ENCODE results near the gene CDC5L.

The CDC5L gene

GRCh38 chr6:44454198-44454597, 66.7 kb downstream of the CDC5L start:
- no peak for DNase-seq

- peak in 1 of 2 donors; percentile 62 for DNase-seq
Measured at GRCh38 chr6:44456070-44456965, 68.8 kb downstream of the CDC5L start.

DNA sequence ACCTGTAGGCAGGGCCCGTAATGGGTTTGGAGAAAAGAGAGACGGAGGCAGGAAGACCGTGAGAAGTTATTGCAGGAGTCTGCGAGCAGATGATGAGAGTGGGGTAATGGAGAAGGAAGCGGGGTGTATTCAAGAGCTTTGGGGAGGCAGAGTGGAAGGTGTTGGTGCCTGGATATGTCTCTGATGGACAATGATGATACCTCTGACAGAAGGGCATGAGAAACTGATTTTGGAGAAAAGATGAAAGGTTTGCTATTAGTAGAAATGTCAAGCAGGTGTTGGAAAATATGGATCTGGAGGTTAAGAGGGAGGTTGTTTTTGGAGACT, 69.4 kb downstream of the CDC5L start:
- DNase-seq, result no peak

DNA sequence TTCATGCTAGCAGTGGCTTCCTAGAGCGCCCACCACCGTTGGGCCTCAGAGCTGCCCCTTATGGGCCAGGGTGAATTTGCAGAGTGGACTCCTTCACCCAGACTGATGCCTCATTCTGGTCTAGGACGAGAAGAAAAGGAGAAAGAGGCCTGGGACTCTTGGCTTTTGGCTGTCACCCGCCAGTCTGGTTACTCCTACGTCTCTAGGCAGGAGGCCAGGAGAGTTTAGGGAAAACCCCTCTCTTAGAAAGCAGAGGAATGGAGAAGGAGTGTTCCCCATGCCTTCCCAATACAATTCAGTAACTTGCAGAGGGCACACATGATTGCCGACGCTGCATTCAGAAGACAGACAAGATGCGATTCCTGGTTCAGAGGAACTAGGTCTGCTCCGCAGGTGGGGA, 70.1 kb downstream of the CDC5L start:
- DNase-seq, result no peak

DNA sequence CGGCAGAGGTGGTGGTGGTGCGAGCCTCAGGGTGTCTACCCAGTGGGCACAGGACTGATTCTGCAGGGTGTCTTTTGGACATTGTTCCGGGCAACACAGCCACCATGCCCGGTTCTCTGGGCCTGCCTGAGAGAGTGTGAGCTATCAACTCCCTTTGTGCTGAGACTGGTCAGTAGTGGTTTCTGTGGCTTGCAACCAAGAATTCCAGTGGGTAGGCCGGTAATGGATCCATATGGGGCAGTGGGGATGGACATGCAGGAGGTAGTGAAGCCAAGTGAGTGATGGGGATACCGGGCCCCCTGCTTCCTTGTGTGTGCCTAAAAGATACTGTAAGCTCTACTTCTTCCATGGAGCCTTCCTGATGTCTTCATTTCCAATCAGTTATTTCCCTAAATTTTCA, 71.0 kb downstream of the CDC5L start:
- no peak for DNase-seq

- DNase-seq, result no peak
Measured at GRCh38 chr6:44462335-44462734, 74.8 kb downstream of the CDC5L start.

DNA sequence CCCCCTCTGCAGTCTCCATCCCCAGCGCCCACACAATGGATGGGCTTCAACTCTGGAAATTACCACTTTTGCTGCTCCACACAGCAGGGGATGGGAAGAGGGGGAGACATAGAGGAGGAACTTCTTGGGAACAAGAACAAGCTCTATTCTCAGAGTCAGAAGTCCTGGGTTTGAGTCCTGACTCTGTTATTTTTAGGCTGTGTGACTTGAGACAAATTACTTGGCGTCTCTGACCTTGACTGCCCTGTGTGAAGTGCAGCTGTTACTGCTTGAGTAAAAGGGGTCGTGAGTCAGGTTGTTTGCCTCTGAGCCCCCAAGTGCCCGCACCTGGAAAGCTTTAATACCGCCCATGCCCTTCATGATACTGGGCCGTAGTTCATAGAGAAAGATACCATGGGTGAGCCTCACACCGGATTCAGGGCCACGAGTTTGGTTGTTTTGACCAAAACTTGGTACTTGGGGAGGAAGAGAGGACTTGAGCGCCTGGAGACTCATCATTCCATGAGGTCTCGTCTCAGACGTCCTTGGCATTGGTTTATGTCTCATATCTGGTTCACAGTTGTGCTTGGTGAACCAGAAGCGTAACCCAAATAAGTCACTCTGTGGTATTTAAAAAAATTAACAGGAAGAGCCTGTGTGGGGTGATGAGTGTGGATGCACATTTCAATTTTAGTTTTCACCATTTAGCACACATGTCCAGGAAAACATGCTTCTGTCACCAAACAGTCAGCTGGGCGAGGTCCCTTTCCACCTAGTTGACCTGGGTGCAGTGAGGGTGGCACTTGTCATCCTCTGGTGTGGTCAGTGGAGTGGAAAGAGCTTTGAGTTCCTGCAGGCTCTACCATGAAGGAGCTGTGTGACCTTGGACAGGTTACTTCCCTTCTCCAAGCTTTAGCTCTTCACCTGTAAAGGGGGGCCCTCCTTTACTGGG, 75.6 kb downstream of the CDC5L start:
- DNase-seq, result no peak

GRCh38 chr6:44463728-44464450, 76.4 kb downstream of the CDC5L start:
- DNase-seq, result no peak

- DNase-seq, result no peak
Measured at GRCh38 chr6:44464527-44465310, 77.2 kb downstream of the CDC5L start.

DNA sequence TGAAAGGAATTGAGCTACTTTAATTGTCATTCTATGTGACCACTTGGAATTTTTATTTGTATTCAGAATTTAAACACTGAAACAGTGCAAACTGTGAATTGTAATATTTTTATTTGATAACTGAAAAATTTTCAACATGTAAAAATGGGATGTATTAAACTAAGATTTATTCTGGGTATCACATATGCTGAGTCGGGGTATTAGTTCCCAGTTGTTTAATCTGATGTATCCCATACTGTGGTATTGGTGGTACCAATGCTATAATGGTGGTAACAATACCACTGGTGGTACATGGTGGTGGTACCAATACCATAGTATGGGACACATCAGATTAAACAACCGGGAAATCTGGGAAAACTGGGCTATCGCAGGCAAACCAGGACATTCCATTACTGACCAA, 79.4 kb downstream of the CDC5L start:
- DNase-seq, result no peak

DNA sequence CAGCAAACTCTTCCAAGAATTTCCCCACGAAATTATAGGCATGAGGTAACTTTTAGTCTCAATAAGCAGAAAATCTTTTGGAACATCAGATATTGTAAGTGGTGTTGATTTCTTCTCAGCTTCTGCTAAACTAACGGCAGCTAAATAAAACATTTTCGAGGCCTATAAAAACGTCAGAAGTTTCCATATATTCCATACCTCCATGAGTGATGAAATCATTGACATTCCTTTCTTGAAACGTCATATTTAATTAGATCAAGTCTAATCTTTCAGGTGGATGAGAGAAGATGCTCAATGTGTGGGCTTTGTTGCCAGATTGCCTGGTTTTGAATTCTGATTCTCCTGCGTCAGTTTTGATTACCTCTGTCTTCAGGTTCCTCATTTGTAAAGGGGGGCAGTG, 81.3 kb downstream of the CDC5L start:
- no peak for DNase-seq

- no peak for DNase-seq
Measured at GRCh38 chr6:44470115-44470464, 82.6 kb downstream of the CDC5L start.

GRCh38 chr6:44470746-44471145, 83.2 kb downstream of the CDC5L start:
- DNase-seq, result no peak

DNA sequence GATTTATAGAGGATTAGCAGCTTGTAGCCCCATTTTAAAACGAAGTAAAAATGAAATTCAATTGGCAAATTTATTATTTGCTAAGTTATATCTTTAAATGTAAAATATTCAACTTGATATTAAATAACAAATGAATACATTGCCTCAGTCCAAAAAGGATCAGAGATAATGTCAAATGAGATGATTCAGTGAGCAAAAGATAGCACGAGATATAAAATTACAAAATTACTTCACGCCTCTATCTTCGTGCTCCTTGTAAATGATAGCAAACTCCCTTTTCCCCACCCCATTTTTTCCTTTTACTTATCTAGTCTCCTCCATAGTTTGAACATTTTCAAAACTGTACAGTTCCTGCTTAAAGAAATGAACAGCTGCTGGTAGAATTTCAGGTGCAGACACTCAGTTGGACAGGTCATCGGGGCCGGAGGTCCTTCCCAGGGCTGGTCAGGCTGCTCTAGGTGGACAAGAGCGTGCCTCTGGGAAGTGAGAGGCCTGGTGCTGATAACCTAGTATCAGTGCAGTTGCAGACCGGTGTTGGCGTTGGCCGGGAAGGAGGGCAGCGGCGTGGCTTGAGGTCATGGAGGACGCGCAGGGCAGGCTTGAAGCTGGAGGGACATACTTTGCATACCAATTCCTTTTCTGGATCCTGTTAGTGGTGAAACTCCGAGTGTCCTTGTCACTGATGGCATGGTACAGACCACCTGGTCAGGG, 83.9 kb downstream of the CDC5L start:
- no peak for DNase-seq

- DNase-seq, result no peak
Measured at GRCh38 chr6:44472250-44472945, 84.9 kb downstream of the CDC5L start.

- no peak for DNase-seq
Measured at GRCh38 chr6:44473393-44474189, 86.1 kb downstream of the CDC5L start.

DNA sequence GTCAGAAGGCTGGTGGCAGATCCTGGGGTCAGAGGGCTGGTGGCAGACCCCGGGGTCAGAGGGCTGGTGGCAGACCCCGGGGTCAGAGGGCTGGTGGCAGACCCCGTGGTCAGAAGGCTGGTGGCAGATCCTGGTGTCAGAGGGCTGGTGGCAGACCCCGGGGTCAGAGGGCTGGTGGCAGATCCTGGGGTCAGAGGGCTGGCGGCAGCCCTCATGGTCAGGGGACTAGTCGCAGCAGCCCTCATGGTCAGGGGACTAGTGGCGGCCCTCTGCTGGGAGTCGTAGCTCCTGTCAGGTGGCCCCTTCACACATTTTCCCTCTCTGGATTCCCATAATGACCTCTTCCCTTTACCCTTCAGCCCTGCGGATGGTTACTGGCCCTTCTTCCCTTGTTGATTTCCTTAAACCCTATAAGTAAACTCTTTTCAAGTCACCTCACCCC, 86.7 kb downstream of the CDC5L start:
- DNase-seq, result no peak

DNA sequence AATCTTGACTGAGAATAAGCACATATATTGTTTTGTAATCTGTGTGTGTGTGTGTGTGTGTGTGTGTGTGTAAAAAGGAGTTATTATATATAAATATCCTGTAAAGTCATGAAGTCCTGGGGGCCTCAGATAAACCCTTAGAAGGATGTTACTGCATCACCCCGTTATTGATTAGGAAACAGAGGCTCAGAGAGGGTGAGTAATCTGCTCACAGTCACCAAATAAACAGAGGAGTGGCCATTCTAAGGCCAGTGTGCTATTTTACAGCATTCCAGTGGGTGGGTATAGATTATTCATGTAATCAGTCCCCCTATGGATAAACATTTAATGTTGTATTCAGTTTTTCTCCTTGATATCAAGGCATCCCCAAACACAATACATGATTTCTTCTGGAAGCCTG, 87.1 kb downstream of the CDC5L start:
- DNase-seq, result no peak

DNA sequence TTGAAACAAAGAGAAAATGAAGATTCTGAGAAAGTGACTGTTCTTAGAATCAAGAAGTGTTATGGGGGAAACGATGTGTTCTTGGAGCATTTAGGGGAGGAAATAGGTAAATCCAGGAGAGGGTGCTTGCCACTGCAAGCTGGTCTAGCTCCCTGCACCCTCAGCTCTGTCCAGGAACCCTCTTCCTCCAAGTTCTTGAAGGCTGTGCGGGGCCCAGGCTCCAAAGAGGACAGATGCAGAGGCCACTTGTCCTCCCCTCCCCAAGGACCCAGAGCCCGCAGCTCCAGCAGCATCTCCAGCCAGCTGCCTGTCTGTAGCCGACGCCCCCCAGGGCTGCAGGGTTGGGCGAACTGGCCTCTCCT, 87.9 kb downstream of the CDC5L start:
- no peak for DNase-seq

- DNase-seq, result peak; percentile 40 to 52
Measured at GRCh38 chr6:44475779-44476434, 88.4 kb downstream of the CDC5L start.
